GM19023 (cell line): ENCODE data around the gene HDGFL3.

Experiments
- ATAC-seq: cut with Tn5 transposase; IDR thresholded peaks from one replicate; pipeline ENCODE4 v1.9.1; 2021; ENCODE audit warnings: mild to moderate bottlenecking, moderate library complexity; ENCODE audit not compliant: unreplicated experiment

The HDGFL3 gene

GRCh38 chr15:83129791-83130190 is 77.8 kb downstream of the HDGFL3 start:
- no peak for ATAC-seq

DNA sequence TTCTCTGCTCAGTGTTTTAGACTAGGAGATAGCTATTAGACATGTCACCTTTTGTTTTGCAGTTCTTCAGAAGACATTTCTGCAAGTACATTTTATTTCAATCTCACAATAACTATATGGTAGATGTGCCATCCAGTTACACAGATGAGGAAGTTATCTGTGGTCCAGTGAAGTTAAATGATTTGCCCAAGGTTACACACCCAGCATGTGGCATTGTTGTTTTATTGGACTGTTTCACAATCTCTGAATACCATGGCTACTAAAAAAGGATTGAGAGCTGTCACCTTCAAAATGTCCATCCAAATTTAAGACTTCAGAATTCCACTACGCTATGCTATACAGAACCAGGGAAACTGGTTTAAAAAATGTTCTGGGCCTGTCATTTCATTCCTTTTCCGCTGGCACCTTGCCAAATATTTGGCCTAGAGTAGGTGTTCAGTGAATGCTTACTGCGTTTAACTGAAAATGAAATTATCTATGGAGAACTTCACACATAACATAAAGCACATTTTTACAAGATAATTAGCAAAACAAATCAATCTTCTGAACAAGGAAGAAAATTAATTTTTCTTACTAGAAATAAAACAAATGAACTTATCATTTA is 80.0 kb downstream of the HDGFL3 start:
- ATAC-seq: no peak

- ATAC-seq: no peak
Measured at GRCh38 chr15:83123529-83123928, 84.1 kb downstream of the HDGFL3 start.

GRCh38 chr15:83119968-83120581 is 87.5 kb downstream of the HDGFL3 start:
- ATAC-seq: no peak

GRCh38 chr15:83118968-83119367 is 88.7 kb downstream of the HDGFL3 start:
- ATAC-seq: no peak

DNA sequence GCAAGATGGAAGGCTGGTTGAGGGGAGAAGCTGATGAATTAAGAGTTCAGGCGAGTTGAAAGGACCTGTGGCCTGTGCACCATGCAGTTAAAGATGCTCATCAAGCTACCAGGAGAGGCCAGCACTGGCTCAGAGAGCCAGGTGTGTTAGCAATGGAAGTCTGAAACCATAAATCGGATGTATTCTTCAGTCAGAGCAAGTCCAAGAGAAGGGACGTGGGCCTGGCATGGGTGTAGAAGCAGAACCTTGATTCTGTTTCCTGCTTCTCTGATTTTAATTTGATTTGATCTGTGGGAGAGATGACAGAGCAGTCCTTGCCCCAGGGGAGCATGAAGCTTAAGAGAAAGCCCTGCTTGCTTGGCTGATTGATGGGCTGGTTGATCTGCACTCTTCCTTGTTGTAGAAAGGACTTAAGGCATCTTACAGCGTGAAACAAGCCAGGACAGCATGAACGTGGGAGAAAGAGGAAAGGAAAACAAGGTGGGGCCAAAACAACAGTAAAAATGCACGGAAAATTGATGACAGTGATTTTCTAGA is 89.3 kb downstream of the HDGFL3 start:
- ATAC-seq: no peak

GRCh38 chr15:83115831-83116565 is 91.6 kb downstream of the HDGFL3 start:
- no peak for ATAC-seq

DNA sequence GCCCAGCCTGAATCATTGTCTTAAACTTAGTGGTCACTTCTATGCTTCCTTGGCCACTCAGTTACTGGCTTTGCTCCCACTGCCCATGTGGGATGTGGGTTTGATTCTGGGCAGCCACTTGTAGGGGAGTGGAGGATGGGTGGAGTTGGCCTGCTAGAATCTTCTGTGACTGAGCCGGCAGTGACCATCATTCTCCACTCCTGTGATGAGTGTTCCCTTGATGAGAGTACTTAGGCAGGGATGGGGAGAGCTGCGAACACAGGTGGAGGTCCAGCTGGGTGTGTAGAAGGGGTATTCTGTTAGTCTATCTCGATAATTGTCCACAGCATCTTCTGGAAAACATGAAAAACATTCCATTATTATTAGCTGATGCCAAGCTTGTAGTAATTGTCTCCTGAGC is 92.2 kb downstream of the HDGFL3 start:
- no peak for ATAC-seq

DNA sequence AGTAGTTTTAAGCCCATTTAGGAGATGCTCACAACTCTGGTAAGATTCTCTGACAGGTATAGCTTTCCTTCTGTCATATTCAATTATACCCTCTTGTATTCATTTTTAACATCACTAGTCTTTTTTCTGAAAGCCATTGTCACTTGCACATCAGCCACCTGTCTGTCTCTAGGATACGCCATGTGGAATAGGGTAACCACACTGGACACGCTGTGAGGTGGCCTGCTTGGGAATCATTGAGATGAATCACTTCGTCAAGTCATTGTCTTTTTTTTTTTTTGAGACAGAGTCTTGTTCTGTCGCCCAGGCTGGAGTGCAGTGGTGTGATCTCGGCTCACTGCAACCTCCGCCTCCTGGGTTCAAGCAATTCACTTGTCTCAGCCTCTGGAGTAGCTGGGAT is 92.8 kb downstream of the HDGFL3 start:
- no peak for ATAC-seq

- ATAC-seq: no peak
Measured at GRCh38 chr15:83113881-83114674, 93.5 kb downstream of the HDGFL3 start.

DNA sequence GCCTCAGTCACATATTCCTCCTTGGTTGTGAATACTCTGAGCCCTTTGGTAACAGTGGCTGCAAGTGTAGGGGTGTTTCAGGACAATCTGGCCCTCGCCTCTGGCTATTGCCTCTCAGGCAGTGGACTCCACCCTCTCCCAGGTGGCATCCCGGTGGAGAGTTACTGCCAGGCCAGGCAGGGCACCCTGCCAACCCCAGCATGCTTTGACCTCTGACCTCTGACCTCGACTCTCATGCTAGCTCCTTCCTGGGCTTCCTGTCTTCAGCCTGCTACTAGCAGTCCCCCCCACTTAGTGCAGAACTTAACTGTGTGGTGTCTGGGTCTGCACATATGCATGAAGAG is 94.7 kb downstream of the HDGFL3 start:
- ATAC-seq: no peak

- no peak for ATAC-seq
Measured at GRCh38 chr15:83112233-83112955, 95.2 kb downstream of the HDGFL3 start.

- no peak for ATAC-seq
Measured at GRCh38 chr15:83111149-83111548, 96.5 kb downstream of the HDGFL3 start.

GRCh38 chr15:83110381-83110780 is 97.2 kb downstream of the HDGFL3 start:
- ATAC-seq: no peak

- ATAC-seq: no peak
Measured at GRCh38 chr15:83109532-83109931, 98.1 kb downstream of the HDGFL3 start.

GRCh38 chr15:83108266-83109219 is 99.1 kb downstream of the HDGFL3 start:
- ATAC-seq: no peak

DNA sequence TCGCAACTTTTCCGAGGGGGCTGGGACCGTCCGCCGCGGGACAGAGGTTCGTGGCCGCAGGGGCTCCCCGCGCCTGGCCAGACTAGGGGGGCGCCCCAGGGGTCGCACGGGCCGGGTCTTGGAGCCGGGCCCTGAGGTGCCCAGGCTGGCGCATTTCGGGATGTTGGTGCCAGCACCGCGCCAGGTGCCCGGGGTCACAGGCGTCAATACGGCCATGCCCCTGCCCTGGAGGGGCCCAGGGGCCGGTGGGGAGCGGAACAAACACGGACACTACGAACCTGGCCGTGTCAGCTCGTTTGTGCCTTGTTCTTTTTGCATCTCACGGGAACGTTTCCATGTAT is 99.8 kb downstream of the HDGFL3 start:
- no peak for ATAC-seq

- ATAC-seq: no peak
Measured at GRCh38 chr15:83106994-83107840, 100.4 kb downstream of the HDGFL3 start, which contains the start of gene TM6SF1. Gene TM6SF1, plus strand, starts transcription at chr15:83107645. Its CDS starts 36 bp downstream, at chr15:83107681.

- ATAC-seq: no peak
Measured at GRCh38 chr15:83105440-83105839, 102.2 kb downstream of the HDGFL3 start.
